ENCODE data around the gene PET117.

GRCh38 chr20:18190338-18191233 lies 52.9 kb downstream of the PET117 start:
- TF ChIP-seq EZH2 (IDR thresholded peaks at IDR 0.05) (no peak), CTCF (IDR thresholded peaks at IDR 0.05) (peak; percentile 30)
